Heart left ventricle (tissue), 13 donors: Measurements from ENCODE around the gene DNAAF5.

ENCODE experiments used
- CTCF ChIP-seq, 12 donors: fragments of 200-600 bp; sonication (generic) in 4 of 12; IDR thresholded peaks; one replicate each; pipeline versions ENCODE4 v1.5.0 to v1.8.0; 2018 to 2022; ENCODE audit warnings: antibody characterized with exemption in 12 of 12, mild to moderate bottlenecking in 5 of 12
- POLR2A ChIP-seq, 2 donors: fragments of 450-650 bp; IDR thresholded peaks; one replicate each; pipeline ENCODE4 v1.6.1; 2017; ENCODE audit warnings: antibody characterized with exemption in 2 of 2, mild to moderate bottlenecking in 2 of 2, moderate library complexity in 2 of 2
- donor health status: ischemic (EF 13 %, LVEDD 7.1; RV severe dilation, severe dysfunction).
- donor health status: DM: no; HTN: yes; CAD: no.
- donor health status: DM: no; HTN: no; CAD: no.
- donor health status: ischemic (EF 25% LVEDD 6.9; RV normal size, moderate dysfunction).
- donor health status: ischemic (EF 25% LVEDD 5.7; RV mildly dilated, moderate dysfunction).
- donor health status: ischemic (EF 35%, LVEDD 5.7; RV mildly dilated, moderate dysfunction).
- donor health status: nonischemic (EF 11% LVEDD 7.7; RV severe dilation, severe dysfunction).
- donor health status: DM: yes; HTN: yes; CAD: no.
- donor health status: PGD.
- donor health status: ischemic (EF 29% LVEDD 5.4; RV normal size, mild dysfunction).
- donor health status: nonischemic (EF 23%, LVEDD 6.1; RV moderate dilation, normal function).

GRCh38 chr7:772005-772294 is 45.5 kb downstream of the DNAAF5 start:
- TF ChIP-seq CTCF (IDR thresholded peaks at IDR 0.05): no peak
- TF ChIP-seq POLR2A (IDR thresholded peaks at IDR 0.05): no peak
